Peyer's patch (tissue), 4 donors: Measurements from ENCODE around the gene FADS6. TPM values are rescaled to one million over a fixed set of nuclear protein-coding genes. Genes with fewer than 3 reads are reported as not detected.
A peak's percentile ranks its signal among the peaks of the same experiment; 100 is the strongest.

Experiments used
- DNase-seq, 3 donors: peaks; one replicate each; pipeline ENCODE4 v3.0.0-alpha.2; 2017 to 2019
- H3K27ac ChIP-seq, 4 donors: fragments of 200-600 bp; sonication (generic); one replicate each; pipeline ENCODE4 v1.5.1; 2016 to 2019
- H3K27me3 ChIP-seq, 2 donors: fragments of 200-600 bp; sonication (generic); one replicate each; pipeline ENCODE4 v1.5.1; 2019
- H3K36me3 ChIP-seq, 3 donors: fragments of 200-600 bp; sonication (generic); one replicate each; pipeline ENCODE4 v1.5.1; 2016 to 2019
- H3K4me1 ChIP-seq, 4 donors: fragments of 200-600 bp; sonication (generic); one replicate each; pipeline ENCODE4 v1.5.1; 2016 to 2019
- H3K4me3 ChIP-seq, 4 donors: fragments of 200-600 bp; sonication (generic); 1 replicate in 3 of 4; 2 replicates in 1 of 4; pipeline ENCODE4 v1.5.1; 2016 to 2019; ENCODE audit warnings: mild to moderate bottlenecking in 1 of 4
- H3K9me3 ChIP-seq, 4 donors: fragments of 200-600 bp; sonication (generic); one replicate each; pipeline ENCODE4 v1.5.1; 2016 to 2019; ENCODE audit warnings: mild to moderate bottlenecking in 1 of 4
- POLR2A ChIP-seq, 2 donors: fragments of 450-650 bp; IDR thresholded peaks; one replicate each; pipeline ENCODE4 v1.5.1; 2017; ENCODE audit warnings: antibody characterized with exemption in 2 of 2, mild to moderate bottlenecking in 2 of 2, moderate library complexity in 2 of 2
- total RNA-seq, 4 donors: library from RNA; depleted of rRNA; stranded (reverse); fragments of >200 nt; gene quantifications; one replicate each; pipeline ENCODE4 v1.1.0, GENCODE V29; 2016
- TF ChIP-seq, protein P1 (sequence below), 6 experiments: fragments of 450-650 bp in 4 of 6; fragments of 200-600 bp in 2 of 6; sonication (generic) in 1 of 6; IDR thresholded peaks; one replicate each; pipeline ENCODE4 v1.5.1; 2017 to 2019; ENCODE audit warnings: antibody characterized with exemption in 6 of 6, mild to moderate bottlenecking in 3 of 6, moderate library complexity in 1 of 6

FADS6 gene
- total RNA-seq, 4 donors from 2014 or later = 79.9 to 161 (median 82.1) TPM; not detected in 1

DNA sequence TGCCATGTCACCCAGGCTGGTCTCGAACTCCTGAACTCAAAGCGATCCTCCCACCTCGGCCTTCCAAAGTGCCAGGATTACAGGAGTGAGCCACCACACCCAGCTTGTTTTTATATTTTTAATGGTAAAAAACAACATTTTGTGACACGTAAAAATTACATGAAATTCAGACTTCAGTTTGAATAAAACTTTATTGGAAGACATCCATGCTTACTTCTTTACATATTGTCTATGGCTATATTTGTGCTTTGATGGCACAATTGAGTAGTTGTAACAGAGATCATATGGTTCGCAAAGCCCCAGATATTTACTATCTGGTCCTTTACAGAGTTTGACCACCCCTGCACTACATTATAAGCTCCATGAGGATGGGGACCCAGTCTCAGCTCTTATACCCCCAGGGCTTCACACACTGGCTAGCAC, 18.8 kb downstream of the FADS6 start:
- H3K27me3 ChIP-seq = no peaks in the 10 kb centered on the region
- H3K36me3 ChIP-seq = no peaks in the 10 kb centered on the region
- H3K4me3 ChIP-seq = no peak overlapping the region
- no peaks in the 10 kb centered on the region for H3K9me3 ChIP-seq
- DNase-seq = no peak
- no peak for TF ChIP-seq POLR2A (IDR thresholded peaks at IDR 0.05)
- TF ChIP-seq, protein P1, sequence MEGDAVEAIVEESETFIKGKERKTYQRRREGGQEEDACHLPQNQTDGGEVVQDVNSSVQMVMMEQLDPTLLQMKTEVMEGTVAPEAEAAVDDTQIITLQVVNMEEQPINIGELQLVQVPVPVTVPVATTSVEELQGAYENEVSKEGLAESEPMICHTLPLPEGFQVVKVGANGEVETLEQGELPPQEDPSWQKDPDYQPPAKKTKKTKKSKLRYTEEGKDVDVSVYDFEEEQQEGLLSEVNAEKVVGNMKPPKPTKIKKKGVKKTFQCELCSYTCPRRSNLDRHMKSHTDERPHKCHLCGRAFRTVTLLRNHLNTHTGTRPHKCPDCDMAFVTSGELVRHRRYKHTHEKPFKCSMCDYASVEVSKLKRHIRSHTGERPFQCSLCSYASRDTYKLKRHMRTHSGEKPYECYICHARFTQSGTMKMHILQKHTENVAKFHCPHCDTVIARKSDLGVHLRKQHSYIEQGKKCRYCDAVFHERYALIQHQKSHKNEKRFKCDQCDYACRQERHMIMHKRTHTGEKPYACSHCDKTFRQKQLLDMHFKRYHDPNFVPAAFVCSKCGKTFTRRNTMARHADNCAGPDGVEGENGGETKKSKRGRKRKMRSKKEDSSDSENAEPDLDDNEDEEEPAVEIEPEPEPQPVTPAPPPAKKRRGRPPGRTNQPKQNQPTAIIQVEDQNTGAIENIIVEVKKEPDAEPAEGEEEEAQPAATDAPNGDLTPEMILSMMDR (IDR thresholded peaks at IDR 0.05) = no peak
- H3K27ac ChIP-seq = no peak overlapping the region
- H3K4me1 ChIP-seq = peaks cover 3 to 28% (median 6%) of the 10 kb centered on the region in 4 donors

DNA sequence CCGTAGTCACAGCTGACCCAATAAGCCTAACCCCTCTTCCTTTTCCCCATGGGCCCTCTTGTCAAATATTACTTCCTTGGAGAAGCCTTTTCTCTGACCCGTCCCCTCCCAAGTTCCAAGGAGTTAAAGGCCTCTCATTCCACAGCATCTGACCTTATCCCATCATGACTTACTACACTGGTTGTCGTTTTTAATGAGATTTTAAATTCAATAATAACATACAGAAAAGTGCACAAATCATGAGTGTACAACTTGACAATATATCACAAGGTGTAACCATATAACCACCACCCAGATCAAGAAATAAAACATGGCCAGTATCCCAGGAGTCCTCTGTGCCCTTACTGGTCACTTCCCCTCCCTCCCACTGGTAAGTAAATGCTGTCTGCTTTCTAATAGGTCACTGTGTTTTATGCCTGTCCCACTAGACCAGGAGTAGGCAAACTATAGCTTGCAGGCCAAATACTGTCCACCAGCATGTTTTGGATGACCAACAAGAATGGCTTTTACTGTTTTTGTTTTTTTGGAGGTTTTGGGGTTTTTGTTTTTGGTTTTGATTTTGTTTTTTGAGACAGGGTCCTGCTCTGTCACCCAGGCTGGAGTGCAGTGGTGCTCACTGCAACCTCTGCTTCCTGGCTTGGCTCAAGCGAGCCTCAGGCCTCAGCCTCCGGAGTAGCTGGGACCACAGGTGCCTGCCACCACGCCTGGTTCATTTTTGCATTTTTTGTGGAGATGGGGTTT, 19.4 kb downstream of the FADS6 start:
- no peak for DNase-seq
- Histone ChIP-seq H3K36me3 (no peaks in the 10 kb centered on the region), H3K27ac (peak overlapping the region; percentile 85 to 97 (median 90)), H3K4me1 (peaks cover 3 to 28% (median 6%) of the 10 kb centered on the region in 4 donors), H3K9me3 (no peaks in the 10 kb centered on the region), H3K27me3 (no peaks in the 10 kb centered on the region), H3K4me3 (peak overlapping the region; percentile 70 to 74 (median 73))
- TF ChIP-seq POLR2A (IDR thresholded peaks at IDR 0.05) = no peak

DNA sequence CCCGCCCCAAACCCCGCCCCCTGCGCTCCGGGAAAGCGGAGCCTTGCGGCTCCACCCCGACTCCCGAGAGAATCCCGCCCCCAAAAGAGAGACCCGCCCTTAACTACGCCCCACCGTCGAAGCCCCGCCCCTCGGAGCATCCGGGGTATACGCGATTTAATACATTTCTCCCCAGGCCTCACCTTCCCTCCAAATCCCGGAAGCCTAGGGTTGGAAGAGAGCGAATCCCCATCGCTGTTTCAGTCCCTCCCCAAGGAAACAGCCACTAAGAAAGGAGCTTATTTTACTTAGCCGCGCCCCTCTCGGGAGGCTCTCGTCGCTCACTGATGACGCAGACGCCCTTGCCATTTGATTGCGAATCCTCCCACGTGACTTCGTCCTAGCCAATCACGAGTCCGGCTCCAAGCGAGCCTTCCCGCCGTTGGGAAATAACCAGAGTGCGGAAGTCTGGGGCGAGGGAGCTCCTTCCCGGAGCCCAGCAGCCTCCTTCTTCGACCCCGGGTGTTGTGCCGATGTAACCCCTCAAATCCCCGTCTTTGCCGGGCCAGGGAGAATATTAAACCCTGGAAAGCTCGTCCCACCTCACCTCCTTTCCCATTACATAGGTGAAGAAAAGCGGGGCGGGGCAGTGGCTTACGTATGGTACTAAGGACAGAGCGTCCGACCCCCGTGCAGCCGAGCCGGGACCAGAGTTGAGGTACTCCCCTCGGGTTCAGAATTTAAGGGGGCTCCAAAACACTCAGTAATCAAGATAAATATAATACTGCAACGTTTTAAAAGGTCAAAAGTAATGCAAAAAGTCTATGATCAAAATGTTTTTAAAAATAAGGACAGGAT, 20.2 kb downstream of the FADS6 start:
- Histone ChIP-seq H3K36me3 (no peaks in the 10 kb centered on the region), H3K27me3 (no peaks in the 10 kb centered on the region), H3K27ac (peak overlapping the region; percentile 85 to 97 (median 90)), H3K4me1 (peaks cover 3 to 23% (median 6%) of the 10 kb centered on the region in 4 donors), H3K4me3 (peak overlapping the region; percentile 70 to 79 (median 74)), H3K9me3 (no peaks in the 10 kb centered on the region)
- TF ChIP-seq, protein P1 (IDR thresholded peaks at IDR 0.05) = peak in 2 of 6 experiments; percentile 3 to 13
- peak; percentile 98 for TF ChIP-seq POLR2A (IDR thresholded peaks at IDR 0.05)
- DNase-seq = peak; percentile 99 to 100 (median 100)

DNA sequence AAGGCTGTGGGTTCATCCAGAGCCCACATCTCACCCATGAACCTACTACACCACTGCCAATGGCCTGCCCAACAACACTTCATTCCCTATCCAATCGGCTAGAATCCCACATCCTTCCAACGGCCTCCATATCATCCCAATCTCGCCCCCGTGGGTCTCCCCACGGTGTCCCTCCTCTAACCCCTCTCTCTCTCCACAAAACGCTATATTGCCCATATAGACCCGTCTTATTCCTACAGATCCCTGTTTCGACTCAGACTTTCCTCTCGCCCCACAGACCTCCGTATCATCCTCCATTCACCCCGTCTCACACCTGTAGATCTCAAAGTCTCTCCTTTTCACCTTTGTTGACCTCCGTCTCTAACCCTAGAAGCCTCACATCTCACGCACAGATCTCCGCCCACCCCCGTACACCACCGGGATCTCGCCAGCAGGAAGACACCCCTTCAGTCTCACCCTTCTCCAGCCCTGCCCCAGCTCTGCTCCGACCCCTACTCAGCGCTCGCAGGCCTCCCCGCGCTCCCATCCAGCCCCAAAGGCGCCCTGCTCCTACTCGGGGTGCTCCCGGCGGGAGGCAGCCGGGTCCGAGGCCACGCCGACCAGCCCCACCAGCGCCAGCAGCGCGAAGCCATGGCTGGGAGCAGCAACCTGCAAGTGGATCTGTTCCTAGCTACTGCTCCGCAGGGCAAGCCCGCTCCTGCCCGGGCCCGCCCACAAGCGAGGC, 21.0 kb downstream of the FADS6 start, which contains the start of gene FDXR:
TSS of gene FDXR (minus strand) at position 682 of the 724 bp plus-strand sequence. CDS start at position 632, 50 bp downstream.
- peak; percentile 77 to 90 for TF ChIP-seq POLR2A (IDR thresholded peaks at IDR 0.05)
- TF ChIP-seq, protein P1 (IDR thresholded peaks at IDR 0.05) = no peak
- no peaks in the 10 kb centered on the region for H3K27me3 ChIP-seq
- H3K9me3 ChIP-seq = no peaks in the 10 kb centered on the region
- peak in 2 of 3 donors; percentile 23 to 99 for DNase-seq
- H3K4me1 ChIP-seq = peaks cover 3 to 17% (median 6%) of the 10 kb centered on the region in 4 donors
- H3K36me3 ChIP-seq = no peaks in the 10 kb centered on the region
- H3K27ac ChIP-seq = peak within 1 kb of the TSS; percentile 85 to 97 (median 90)
- H3K4me3 ChIP-seq = peak within 1 kb of the TSS; percentile 70 to 79 (median 74)

DNA sequence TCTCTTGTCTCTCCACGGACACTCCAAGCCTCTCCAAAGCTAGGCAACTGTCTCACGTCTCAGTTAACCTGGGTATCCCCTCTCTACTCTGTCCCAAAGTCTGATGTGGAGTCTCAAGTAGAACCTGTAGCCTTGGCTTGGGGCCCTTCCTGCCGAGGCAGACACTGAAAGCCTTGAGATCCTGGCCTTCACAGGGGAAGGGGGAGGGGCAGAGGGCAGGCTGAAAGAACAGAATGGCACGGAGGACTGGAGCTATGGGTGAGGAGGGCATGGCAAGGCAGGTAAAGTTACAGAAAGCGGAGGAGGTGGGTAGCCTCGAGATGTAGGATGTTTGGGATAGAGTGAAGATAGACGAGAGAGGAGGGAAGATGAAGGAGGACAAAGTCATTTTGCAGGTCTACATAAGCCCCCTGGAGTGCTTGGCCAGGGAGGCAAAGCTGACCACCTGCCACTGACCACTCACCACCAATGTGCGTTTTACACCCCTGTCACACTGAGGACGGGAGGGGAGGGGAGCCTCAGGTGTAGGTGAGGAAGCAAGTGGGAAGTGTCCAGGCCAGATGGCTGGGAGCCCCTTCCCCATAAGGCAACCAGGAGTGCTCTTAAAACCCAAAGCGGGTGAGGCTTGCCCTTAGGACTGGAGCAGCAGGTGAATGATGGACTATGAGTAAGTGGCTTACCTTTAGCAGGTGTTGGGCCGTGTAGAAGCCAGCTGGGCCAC, 21.9 kb downstream of the FADS6 start:
- Histone ChIP-seq H3K27ac (no peak overlapping the region), H3K4me3 (no peak overlapping the region), H3K27me3 (no peaks in the 10 kb centered on the region), H3K4me1 (peaks cover 3 to 17% (median 6%) of the 10 kb centered on the region in 4 donors), H3K36me3 (no peaks in the 10 kb centered on the region), H3K9me3 (no peaks in the 10 kb centered on the region)
- no peak for DNase-seq
- no peak for TF ChIP-seq POLR2A (IDR thresholded peaks at IDR 0.05)
- TF ChIP-seq, protein P1 (IDR thresholded peaks at IDR 0.05) = no peak
